HG03045 (cell line): Measurements from ENCODE around the gene ROGDI.
"Not testable (repeated sequence)": the region's sequence is repeated elsewhere in the genome, so short reads cannot be mapped to it uniquely, and the experiment has no call there.

Source experiments
- ATAC-seq: cut with Tn5 transposase; IDR thresholded peaks from one replicate; pipeline ENCODE4 v1.9.1; 2021; ENCODE audit warnings: mild to moderate bottlenecking, moderate library complexity; ENCODE audit not compliant: unreplicated experiment

ROGDI gene

DNA sequence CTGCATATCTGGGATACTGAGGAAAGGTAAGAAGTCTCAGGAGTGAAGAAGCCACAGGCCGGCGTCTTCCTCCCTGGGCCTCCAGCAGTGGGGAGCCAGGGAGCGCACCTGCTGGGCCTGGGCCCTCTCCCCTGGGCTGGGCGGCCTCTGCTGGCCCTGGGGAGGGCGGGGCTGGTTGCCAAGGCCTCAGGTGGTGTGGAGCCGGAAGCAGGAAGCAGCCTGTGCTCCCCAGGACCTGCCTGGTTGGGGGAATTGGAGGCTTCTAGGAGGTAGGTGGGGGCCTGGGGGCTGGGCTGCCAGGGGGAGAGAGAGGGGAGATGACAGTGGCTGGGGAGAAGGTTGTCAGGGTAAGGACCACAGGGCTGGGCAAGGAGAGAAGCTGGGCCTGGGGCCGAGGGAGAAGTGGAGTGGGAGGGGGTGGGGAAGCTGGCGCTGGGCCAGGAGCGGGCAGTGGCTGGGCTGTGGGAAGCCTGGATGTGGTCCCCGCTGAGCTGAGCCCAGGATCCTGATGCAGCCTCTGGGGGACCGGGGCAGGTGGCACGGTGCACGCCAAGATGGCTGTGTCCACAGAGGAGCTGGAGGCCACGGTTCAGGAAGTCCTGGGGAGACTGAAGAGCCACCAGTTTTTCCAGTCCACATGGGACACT is 7.1 kb downstream of the ROGDI start, which contains the start of gene SMIM22:
SMIM22 (plus strand) TSS at position 189 of the 647 bp plus-strand sequence; CDS start at position 555, 366 bp downstream.
- ATAC-seq = no peak

GRCh38 chr16:4792951-4793513 is 9.4 kb downstream of the ROGDI start:
- ATAC-seq = no peak

- no peak for ATAC-seq
Observed at GRCh38 chr16:4790871-4791270, 11.6 kb downstream of the ROGDI start.

- no peak for ATAC-seq
Observed at GRCh38 chr16:4790261-4790660, 12.2 kb downstream of the ROGDI start.

GRCh38 chr16:4788910-4789309 is 13.5 kb downstream of the ROGDI start:
- ATAC-seq = no peak

DNA sequence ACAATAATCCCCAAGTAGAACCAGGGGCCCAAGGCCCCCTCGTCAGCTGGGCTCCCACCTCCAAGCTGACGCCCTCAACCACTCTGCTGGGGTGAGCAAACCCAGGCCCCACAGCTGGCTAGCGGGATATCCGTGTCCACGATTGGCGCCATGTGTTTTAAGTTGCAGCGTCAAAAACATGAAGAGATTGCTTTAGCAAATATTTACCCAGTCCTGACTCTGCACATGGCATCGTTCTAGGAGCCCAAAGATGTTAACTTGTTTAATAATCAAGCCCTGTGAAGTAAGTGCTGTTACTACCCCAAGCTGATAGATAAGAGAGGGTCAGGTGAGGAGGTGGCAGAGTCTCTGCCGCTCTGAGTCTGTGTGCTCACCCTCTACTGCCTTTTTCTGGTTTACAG is 13.9 kb downstream of the ROGDI start:
- no peak for ATAC-seq

DNA sequence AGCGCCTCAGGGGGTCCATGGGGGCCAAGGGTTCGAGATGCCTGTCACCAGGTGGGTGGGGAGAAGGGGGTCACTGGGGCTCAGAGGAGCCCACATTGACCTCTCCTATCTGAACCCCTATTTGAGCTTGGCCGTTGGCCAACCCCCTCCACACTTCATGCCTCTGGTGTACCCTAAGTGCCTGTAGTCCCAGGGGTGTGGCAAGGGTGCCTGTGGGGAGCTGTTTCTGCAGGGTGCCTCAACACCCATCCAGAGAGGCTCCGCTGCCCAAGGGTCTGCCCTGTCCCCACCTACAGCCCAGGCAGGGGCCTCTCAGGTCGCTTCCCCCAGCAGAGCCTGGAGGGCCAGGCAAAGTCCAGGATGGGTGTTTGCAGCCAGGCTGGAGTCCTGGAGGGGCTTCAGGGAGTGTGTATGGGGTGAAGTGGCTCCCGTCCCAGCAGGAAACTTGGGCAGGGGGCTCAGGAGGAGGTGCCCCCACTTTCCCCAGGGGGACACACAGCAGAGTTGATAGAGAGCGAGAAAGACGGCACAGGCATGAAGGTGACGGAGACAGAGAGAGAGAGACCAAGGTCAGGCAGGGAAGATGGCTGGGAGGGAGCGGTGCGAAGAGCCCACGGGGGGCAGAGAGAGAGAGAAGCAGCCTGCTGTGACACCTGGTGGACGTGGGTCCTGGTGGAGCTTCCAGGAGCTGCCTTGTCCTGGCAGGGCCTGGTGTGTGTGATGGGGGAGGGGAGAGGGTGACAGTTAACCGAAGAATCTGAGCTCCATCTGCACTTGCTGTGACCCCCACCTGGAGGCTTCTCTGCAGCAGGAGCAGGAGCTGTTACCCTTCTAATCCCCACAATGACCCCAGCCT is 14.6 kb downstream of the ROGDI start, which contains the start of gene SEPTIN12:
SEPTIN12 (minus strand) TSS at position 719 of the 856 bp plus-strand sequence; CDS start at position 19, 700 bp downstream.
- ATAC-seq = no peak

GRCh38 chr16:4787068-4787467 is 15.4 kb downstream of the ROGDI start:
- no peak for ATAC-seq

GRCh38 chr16:4785758-4786433 is 16.5 kb downstream of the ROGDI start:
- no peak for ATAC-seq

- not testable (repeated sequence) for ATAC-seq
Observed at GRCh38 chr16:4784444-4784987, 17.9 kb downstream of the ROGDI start.

DNA sequence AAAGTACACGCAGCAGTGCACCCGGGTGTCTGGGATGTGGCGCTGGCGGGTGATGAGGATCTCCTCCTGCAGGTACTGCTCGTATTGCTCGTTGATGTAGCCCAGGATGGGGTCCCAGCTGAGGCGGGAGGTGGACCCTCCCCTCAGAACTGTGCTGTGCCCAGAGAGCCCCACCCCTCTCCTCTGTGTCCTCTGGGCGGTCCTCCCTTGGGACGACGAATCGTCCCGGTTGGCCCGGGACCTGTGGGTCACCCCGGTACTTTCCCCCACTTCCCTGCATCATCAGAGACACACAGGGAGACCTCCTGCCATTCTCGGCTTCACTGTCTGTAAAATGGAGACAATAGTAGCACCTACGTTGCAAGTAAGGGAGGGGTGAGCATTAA is 18.5 kb downstream of the ROGDI start:
- no peak for ATAC-seq

DNA sequence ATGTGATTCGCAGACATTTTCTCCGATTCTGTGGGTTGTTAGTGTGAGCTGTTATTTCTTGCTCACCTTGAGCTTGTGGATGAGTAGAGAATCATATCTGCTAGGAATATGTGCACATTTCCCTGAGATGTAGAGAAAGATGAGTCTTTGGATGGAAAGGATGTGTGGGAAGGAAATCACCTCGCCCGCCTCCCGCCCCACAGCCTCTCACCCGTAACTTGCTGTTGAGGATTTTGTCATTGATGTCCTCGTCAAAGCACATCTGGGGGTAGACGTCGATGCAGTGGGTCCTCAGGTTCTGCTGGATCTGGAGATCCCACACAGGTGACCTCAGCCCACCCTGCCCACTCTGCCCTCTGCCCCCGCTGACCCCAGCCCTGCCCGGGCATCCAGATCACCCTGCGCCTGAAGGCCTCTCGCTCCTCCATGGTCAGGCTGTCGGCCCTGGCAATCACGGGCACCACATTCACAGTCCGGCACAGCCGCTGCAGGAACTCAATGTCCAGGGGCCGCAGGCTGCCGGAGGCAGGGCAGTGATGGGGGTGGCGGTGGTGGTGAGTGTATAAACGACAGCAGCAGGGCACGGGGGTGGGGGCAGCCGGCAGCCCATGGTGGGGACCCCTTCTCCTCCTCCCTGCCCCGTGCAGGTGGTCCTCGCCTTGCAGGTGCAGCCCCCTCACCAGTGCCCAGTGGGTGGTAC is 19.0 kb downstream of the ROGDI start:
- no peak for ATAC-seq

- ATAC-seq = no peak
Observed at GRCh38 chr16:4780235-4780634, 22.2 kb downstream of the ROGDI start.

- ATAC-seq = no peak
Observed at GRCh38 chr16:4778050-4778392, 24.4 kb downstream of the ROGDI start.

DNA sequence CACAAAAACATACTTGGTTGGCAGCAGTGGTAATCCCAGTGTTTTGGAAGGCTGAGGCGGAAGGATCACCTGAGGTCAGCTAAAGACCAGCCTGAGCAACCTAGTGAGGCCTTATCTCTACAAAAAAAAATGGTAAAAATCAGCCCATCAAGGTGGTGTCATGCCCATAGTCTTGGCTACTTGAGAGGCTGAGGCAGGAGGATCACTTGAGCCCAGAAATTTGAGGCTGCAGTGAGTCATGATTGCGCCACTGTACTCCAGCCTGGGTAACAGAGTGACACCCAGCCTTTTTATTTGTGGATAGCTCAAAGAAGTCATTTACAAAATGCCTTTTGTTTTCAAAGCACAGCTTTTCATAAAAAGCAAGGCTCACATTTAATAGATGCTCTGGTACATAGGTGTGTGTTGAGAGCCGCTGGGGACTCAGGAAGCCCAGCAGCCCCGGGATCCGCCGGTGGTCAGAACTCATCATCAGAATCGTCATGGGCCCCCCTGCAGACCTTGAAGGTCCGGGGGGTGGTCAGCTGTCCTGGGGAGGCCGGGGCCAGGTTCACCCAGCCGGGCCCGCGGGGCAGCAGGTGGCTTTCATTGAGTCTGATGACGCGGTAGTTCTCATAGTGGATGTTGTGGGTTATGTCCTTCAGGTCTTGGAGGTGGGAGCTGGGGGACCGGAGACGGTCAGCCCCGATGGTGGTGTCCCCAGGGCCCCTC is 24.9 kb downstream of the ROGDI start:
- ATAC-seq = no peak

GRCh38 chr16:4776141-4776705 is 26.2 kb downstream of the ROGDI start:
- ATAC-seq = no peak

DNA sequence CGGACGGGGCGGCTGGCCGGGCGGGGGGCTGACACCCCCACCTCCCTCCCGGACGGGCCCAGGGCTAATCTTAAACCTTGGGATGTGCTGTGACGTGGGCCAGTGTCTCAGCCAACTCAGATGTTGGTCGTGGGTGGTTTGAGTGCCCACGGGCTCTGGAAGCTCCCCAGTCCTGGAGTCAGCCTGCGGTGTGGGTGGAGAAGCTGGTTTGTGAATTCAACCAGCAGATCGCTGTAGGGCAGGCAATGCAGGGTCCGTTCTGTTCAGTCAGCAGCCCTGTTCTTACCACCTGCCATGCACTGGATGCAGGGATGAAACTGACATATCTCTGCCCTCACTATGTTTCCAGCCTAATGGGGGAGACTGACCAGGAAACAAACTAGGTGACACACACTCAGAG is 27.4 kb downstream of the ROGDI start:
- ATAC-seq = no peak

- no peak for ATAC-seq
Observed at GRCh38 chr16:4772351-4772750, 30.1 kb downstream of the ROGDI start.

- ATAC-seq = no peak
Observed at GRCh38 chr16:4771646-4772045, 30.8 kb downstream of the ROGDI start.

GRCh38 chr16:4769306-4769638 is 33.2 kb downstream of the ROGDI start:
- no peak for ATAC-seq
